HT-29 (cell line): ENCODE results near the gene MVP. TPM values are rescaled to one million over a fixed set of nuclear protein-coding genes. Genes with fewer than 3 reads are reported as not detected.

Experiments
- small RNA-seq: library from RNA; depleted of rRNA; stranded (forward); fragments of <200 nt; gene quantifications from one replicate; pipeline ENCODE3, GENCODE V24; 2014
- total RNA-seq: library from RNA; depleted of rRNA; stranded (reverse); fragments of >200 nt; shearing (Covaris generic); gene quantifications from 2 replicates; pipeline ENCODE4 v1.2.3, GENCODE V29; 2014; rRNA removed

Gene MVP
- total RNA-seq, 1 experiment from 2014 or later: 185 TPM

Small RNAs within 50 kb of the gene (small RNA-seq; reads per million reads assigned to genes)
- gene AC009133.6 (not detected), gene AC120114.4 (not detected)

Other genes with a start within 250 kb of the MVP start
- gene SPN, start 157.2 kb upstream of the MVP start, total RNA-seq: 0.10 and 0.23 TPM in 2 replicates
- 35.2 and 42.5 TPM in 2 replicates for gene QPRT, start 141.3 kb upstream of the MVP start, total RNA-seq
- 0.05 and 0.36 TPM in 2 replicates for gene C16orf54, start 74.5 kb upstream of the MVP start, total RNA-seq
- gene ZG16, start 42.2 kb upstream of the MVP start, total RNA-seq: 0.23 TPM in 1 of 2 replicates, not detected in the other
- gene KIF22, start 29.7 kb upstream of the MVP start, total RNA-seq: 127 and 134 TPM in 2 replicates
- 795 and 814 TPM in 2 replicates for gene MAZ, start 13.9 kb upstream of the MVP start, total RNA-seq
- 0.23 TPM in 1 of 2 replicates, not detected in the other for gene PRRT2, start 8.3 kb upstream of the MVP start, total RNA-seq
- gene PAGR1, start 4.3 kb upstream of the MVP start, total RNA-seq: 57.4 and 65.1 TPM in 2 replicates
- gene CDIPT, start 42.8 kb downstream of the MVP start, total RNA-seq: 90.0 and 91.7 TPM in 2 replicates
- gene SEZ6L2, start 79.1 kb downstream of the MVP start, total RNA-seq: 12.3 and 17.8 TPM in 2 replicates
- gene ASPHD1, start 80.0 kb downstream of the MVP start, total RNA-seq: 19.5 and 24.0 TPM in 2 replicates
- 20.4 and 25.9 TPM in 2 replicates for gene KCTD13, start 105.8 kb downstream of the MVP start, total RNA-seq
- 103 and 110 TPM in 2 replicates for gene TMEM219, start 141.6 kb downstream of the MVP start, total RNA-seq
- 56.5 and 56.8 TPM in 2 replicates for gene TAOK2, start 153.4 kb downstream of the MVP start, total RNA-seq
- gene HIRIP3, start 175.2 kb downstream of the MVP start, total RNA-seq: 21.1 and 23.2 TPM in 2 replicates
- gene INO80E, start 175.8 kb downstream of the MVP start, total RNA-seq: 72.2 and 79.2 TPM in 2 replicates
- 0.89 TPM in 1 of 2 replicates, not detected in the other for gene DOC2A, start 190.6 kb downstream of the MVP start, total RNA-seq
- gene C16orf92, start 202.7 kb downstream of the MVP start, total RNA-seq: not detected in 2 replicates
- 0.79 TPM in 1 of 2 replicates, not detected in the other for gene TLCD3B, start 210.8 kb downstream of the MVP start, total RNA-seq
- 1,983 and 2,051 TPM in 2 replicates for gene ALDOA, start 245.3 kb downstream of the MVP start, total RNA-seq